GM13976 (cell line): ENCODE data around the gene CHST9.
"Not testable (repeated sequence)": the region's sequence is repeated elsewhere in the genome, so short reads cannot be mapped to it uniquely, and the experiment has no call there.

Experiments used
- DNase-seq: peaks from one replicate; pipeline ENCODE4 v3.0.0; 2012; ENCODE audit warnings: low spot score
- in situ Hi-C: fragments of 300-500 bp; cut with MboI; formaldehyde crosslinking; loops from one replicate; pipeline ENCODE4 v1.12.0; 2022; ENCODE audit warnings: low sequenced_read_pairs, mixed read lengths, inconsistent platforms; ENCODE audit not compliant: unreplicated experiment
- TF ChIP-seq, protein P1 (sequence below): IDR thresholded peaks from 2 replicates; pipeline ENCODE4 v1.5.1; 2012; ENCODE audit warnings: borderline replicate concordance, mild to moderate bottlenecking; ENCODE audit not compliant: insufficient read depth; ENCODE audit errors: extremely low read depth, missing control alignments, control extremely low read depth

CHST9 gene

DNA sequence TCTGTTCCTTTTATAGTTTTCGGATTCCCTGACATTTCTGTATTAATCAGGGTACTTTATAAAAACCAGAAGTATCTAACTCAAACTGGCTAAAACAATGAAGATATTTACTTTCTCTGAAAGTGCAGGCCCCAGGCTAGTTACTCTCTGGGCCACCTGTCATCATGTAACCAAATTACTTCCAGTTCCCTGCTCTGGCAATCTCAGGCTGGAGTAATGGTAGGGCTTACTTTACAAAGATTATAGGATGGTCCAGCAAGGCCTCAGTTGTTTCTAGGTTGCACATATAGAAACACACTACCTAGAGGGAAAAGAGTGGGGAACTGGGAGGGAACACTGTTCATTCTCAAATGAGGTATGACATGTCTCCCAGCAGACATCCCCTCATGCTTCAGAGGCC lies 74.8 kb downstream of the CHST9 start:
- in situ Hi-C loops, result no loop called here

DNA sequence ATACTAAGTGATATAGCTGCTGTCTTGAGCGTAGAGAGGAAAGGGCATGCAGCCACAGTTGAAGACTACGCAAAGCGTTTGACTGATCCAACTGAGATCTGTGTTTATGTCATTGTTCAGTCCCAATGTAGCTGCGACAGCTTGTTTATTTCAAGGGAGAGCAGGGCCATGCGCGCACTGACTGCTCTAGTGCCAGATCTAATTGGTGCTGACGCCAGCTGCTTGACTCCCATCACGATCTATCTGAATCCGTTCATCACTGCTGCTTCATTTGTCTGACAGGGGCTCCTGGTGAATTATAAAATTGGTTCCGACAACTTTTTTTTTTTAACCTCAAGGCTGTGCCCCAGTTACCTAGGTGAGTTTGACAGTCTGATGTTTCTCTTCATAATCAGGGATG lies 75.7 kb downstream of the CHST9 start:
- TF ChIP-seq, protein P1, sequence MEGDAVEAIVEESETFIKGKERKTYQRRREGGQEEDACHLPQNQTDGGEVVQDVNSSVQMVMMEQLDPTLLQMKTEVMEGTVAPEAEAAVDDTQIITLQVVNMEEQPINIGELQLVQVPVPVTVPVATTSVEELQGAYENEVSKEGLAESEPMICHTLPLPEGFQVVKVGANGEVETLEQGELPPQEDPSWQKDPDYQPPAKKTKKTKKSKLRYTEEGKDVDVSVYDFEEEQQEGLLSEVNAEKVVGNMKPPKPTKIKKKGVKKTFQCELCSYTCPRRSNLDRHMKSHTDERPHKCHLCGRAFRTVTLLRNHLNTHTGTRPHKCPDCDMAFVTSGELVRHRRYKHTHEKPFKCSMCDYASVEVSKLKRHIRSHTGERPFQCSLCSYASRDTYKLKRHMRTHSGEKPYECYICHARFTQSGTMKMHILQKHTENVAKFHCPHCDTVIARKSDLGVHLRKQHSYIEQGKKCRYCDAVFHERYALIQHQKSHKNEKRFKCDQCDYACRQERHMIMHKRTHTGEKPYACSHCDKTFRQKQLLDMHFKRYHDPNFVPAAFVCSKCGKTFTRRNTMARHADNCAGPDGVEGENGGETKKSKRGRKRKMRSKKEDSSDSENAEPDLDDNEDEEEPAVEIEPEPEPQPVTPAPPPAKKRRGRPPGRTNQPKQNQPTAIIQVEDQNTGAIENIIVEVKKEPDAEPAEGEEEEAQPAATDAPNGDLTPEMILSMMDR, result no peak
- DNase-seq, result no peak
- in situ Hi-C loops, result no loop called here

More for the DNA sequence above, 74.8 kb downstream of the CHST9 start:
- DNase-seq, result no peak
- TF ChIP-seq, protein P1, result no peak

DNA sequence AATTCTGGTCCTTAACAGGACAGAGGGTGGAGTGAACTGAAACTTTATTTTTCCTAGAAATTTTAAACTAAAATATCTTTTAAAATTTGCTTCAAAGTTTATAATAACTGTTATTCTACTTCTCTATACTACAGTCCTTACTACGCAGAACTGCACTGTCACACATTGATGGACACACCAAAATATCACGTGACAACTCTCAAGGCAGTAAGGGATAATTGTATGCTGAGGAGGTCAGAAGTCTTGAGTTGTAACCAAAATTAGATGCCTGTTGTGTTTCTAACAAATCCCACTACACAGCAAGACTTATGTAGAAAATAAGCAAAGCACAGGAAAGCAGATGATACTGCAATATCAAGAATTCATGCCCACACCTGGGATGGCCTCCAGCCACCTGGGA lies 76.3 kb downstream of the CHST9 start:
- DNase-seq, result no peak
- in situ Hi-C loops, result no loop called here
- TF ChIP-seq, protein P1, result no peak

DNA sequence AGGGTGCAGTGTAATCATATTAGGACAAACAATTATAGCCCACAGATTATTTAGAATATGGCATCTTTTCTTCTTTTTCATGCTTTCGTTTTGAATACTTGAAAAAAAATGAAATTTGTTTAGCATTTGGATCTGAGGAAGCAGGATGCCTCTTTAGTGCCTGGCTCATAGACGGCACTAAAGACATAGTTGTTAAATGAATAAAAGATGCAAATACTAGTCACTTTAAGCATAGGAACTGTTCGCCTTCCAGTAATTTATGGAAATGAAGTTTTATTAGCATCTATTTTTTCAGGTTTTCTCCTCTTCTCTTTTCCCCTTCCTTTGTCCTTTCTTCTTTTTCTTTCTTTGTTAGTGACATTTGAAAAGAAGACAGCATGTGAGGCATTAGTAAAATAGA lies 80.4 kb downstream of the CHST9 start:
- no peak for DNase-seq
- in situ Hi-C loops, result no loop called here
- TF ChIP-seq, protein P1, result no peak

DNA sequence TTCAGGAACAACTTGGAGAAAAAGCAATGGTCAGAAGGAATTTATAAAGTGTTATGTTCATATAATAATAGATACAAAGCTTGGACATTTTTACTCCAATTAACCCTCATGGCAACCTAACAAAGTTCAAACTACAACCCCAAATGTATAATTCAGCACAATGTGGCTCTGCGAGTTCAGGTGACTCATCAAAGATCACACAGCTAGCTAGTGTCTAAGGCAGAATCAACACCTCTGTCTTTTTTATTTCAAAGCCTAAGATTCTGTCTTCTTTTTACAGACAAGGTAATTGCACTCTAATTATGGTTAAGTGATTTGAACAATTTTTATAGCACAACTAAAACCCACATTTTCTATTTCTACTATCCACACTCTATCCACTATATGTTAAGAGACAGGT lies 90.5 kb downstream of the CHST9 start:
- TF ChIP-seq, protein P1, result no peak
- in situ Hi-C loops, result no loop called here
- DNase-seq, result no peak

DNA sequence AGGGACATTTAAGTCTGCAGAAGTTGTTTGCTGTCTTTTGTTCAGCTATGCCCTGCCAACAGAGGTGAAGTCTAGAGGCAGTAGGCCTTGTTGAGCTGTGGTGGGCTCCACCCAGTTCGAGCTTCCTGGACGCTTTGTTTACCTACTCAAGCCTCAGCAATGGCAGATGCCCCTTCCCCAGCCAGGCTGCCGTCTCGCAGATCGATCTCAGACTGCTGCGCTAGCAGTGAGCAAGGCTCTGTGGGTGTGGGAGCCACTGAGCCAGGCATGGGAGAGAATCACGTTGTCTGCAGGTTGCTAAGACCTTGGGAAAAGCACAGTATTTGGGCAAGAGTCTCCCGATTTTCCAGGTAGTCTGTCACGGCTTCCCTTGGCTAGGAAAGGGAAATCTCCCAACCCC lies 91.8 kb downstream of the CHST9 start:
- in situ Hi-C loops, DNase-seq: not testable (repeated sequence)

DNA sequence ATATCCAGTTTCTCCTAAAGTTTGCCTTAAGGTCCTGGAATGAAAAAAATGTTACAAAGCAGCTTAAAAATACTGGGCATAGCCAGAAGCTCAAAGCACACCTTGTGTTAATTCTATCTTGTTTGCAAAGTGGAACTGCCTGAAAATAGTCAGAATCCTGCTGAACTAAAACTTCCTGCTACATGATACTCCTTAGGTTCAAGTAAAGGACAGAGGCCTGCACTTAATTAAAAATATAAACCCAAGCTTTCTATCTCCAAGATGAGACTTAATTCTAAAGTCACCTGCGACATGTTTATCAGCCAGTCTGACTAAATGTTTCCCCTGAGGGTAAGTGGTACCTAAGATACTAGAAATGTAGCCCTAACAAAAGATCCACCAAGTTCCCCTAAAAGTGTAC lies 103.4 kb downstream of the CHST9 start:
- in situ Hi-C loops, result no loop called here
- TF ChIP-seq, protein P1, result no peak

More for the DNA sequence above, 103.4 kb downstream of the CHST9 start:
- no peak for DNase-seq
